Neural progenitor cell (in vitro differentiated cells): ENCODE results near the gene LYPD6B.

Experiments used
- CTCF ChIP-seq: fragments of 200-600 bp; sonication (generic); IDR thresholded peaks from 2 replicates; pipeline ENCODE4 v1.5.1; 2017; ENCODE audit warnings: antibody characterized with exemption, mild to moderate bottlenecking
- EZH2 ChIP-seq: fragments of 200-600 bp; sonication (generic); IDR thresholded peaks from 2 replicates; pipeline ENCODE4 v1.6.1; 2017; ENCODE audit warnings: antibody characterized with exemption, mild to moderate bottlenecking, moderate library complexity

GRCh38 chr2:149161481-149162225 lies 123.2 kb downstream of the LYPD6B start:
- TF ChIP-seq EZH2 (no peak), CTCF (no peak)
